HG02840 (cell line): ENCODE results near the gene ZFAND6.
"Not testable (repeated sequence)": the region's sequence is repeated elsewhere in the genome, so short reads cannot be mapped to it uniquely, and the experiment has no call there.

ENCODE experiments used
- ATAC-seq: cut with Tn5 transposase; IDR thresholded peaks from one replicate; pipeline ENCODE4 v1.9.1; 2021; ENCODE audit warnings: mild to moderate bottlenecking, moderate library complexity, moderate number of reproducible peaks; ENCODE audit not compliant: unreplicated experiment, low FRiP score

ZFAND6 gene

DNA sequence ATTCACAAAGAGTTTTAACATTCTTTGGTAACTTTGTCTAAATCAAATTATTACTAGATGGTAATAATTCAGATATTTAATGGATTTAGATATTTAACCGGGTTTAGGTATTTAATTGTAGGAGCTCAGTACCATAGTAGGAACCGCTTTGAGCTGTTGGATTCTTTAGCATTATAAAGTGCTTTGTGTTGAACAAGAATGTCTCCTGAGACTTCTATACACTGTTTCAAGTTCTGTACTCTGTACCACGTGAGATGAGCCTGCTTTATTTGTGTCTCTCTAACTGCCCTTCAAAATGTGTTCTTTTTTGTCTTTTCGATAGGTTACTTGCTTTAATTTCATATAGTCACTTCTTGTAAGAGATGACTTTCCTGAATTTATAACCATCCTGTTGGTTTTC lies 36.0 kb downstream of the ZFAND6 start:
- ATAC-seq = no peak

- ATAC-seq = no peak
These were observed 36.5 kb downstream of the ZFAND6 start for GRCh38 chr15:80095969-80096368.

DNA sequence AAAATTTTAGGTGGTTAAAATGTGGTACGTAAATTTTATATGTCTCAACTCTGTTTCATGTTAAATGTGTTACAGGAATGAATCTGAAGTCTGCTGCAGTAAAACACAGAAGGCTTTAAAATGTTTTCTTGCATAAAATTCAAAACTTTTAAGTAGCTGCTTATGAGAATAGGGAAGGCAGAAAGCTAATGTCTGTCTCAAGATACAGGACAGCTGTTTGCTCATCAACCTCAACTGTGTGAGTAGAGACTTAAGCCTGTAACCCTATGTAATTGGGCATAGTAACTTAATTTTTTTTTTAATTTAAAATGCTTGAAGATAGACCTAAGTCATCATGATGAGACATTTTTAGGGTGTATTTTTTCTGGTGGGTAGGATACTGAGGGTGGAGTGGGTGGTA lies 38.9 kb downstream of the ZFAND6 start:
- ATAC-seq = no peak

- ATAC-seq = no peak
These were observed 39.8 kb downstream of the ZFAND6 start for GRCh38 chr15:80099241-80099640.

- not testable (repeated sequence) for ATAC-seq
These were observed 40.2 kb downstream of the ZFAND6 start for GRCh38 chr15:80099662-80100061.

DNA sequence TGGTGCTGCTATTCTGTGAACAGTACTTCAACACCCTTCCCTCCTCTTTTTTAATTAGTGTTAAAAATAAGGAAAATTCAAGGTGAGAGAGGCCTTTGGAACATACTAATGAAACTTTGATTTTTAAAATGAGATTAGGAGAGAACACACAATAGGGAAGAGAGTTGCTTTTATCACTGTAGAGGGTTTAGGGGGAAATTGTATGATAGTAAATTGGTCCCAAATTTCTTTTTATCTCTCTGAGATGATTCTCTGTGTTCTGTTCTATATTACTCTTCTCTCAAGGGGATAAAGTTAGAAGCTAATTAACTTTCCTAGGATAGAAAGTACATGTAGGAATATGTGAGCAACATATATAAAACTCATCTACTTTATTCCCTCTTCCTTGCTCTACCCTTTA lies 40.8 kb downstream of the ZFAND6 start:
- ATAC-seq = no peak

DNA sequence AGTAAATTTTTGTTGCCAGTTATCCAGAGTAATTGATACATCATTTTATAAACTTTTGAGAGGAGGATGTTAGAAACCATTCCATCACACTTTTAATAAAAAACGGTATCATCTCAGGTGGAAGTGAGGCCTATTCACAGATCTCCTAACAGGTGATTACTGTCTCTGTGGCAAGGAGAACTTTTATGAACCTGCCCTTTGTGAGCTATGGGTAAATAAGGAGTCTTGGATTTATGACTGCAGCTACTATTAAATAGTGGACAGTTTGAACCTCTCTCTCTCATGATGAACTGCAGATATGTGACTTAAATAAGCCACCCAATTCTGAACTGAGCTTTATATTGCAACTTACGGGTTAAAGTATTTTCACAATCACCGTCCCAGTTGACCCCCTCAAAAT lies 45.7 kb downstream of the ZFAND6 start:
- ATAC-seq = no peak

- ATAC-seq = no peak
These were observed 46.1 kb downstream of the ZFAND6 start for GRCh38 chr15:80105595-80105994.

DNA sequence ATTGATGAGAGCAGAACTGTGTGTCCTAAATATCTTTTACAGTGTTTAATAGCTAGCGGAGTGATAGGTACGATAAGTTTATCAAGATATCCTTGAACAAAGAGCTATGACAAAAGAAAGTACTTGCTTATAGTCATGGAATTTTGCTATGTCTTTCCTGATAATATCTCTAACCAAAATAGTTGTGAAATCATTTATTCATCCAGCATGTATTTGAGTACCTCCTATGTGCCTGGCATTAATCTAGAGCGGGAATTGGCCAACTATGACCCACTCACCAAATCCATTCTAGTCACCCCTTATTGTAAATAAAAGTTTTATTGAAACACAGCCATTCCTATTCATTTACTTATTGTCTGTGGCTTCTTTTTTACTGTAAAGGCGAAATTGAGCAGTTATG lies 46.6 kb downstream of the ZFAND6 start:
- no peak for ATAC-seq

DNA sequence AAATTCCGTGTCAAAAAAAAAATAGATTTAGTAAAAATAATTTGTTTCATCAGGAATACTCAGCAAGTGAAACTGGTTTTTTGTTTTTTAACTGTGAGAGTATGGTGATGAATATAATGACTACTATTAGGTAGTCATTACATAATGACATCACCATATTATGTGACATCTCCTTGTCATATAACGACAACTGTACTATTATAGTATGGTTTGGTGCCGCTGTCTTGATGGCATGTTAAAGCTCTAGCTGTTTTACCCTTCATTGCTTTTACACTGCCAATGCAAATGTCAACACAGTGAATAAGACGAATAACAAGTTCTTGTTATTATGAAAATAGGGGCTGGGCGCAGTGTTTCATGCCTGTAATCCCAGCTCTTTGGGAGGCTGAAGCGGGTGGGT lies 47.7 kb downstream of the ZFAND6 start:
- no peak for ATAC-seq

DNA sequence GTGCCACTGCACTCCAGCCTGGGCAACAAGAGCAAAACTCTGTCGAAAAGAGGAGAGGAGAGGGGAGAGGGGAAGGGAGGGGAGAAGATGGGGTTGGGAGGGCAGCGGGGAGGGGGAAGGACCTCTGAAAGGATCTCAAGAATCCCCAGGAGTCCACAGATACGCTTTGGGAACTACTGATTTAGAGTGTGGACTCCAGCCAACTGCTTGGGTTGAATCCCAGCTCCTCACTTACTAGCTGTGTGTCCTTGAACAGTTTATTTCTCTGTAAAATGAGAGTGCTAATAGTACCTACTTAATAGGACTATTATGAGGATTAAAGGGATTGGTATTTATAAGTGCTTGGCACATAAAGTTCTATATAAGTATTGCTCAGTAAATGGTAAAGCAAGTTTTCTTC lies 48.3 kb downstream of the ZFAND6 start:
- no peak for ATAC-seq

DNA sequence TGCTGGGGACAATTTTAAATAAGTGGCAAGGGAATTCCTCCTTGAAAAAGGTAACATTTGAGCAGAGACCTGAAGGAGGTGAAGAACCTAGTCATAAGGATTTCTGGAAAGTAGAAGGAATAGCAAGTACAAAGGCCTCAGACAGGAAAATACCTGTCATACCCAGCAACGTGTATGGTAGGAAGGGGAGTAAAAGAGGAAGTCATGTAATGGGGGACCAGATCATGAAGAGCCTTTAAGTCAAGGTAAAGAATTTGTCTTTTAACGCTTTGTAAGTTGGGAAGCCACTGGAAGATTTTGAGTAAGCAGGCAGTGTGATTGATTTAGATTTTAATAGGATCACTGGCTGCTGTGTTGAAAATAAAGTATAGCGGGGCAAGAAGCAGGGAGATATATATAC lies 49.9 kb downstream of the ZFAND6 start:
- ATAC-seq = no peak

- no peak for ATAC-seq
These were observed 51.4 kb downstream of the ZFAND6 start for GRCh38 chr15:80110920-80111319.

DNA sequence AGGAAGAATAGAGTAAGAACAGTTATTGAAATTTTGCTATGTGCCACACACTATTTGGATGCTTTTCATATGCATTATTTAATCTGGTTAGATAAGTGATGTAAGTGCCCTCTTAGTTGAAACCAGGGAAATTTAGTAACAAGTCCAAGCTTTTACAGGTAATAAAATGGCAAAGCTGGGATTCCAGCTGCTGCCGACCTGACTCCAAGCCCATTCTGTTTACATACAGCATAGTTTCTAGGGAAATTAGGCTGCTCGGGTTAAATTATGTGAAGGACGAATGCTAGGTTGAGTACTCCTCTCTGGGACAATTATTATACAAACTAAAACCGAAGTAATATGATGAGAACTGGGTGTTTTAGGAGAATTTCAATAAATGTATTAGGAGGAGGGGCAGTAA lies 54.6 kb downstream of the ZFAND6 start:
- ATAC-seq = no peak

GRCh38 chr15:80115021-80115420 lies 55.5 kb downstream of the ZFAND6 start:
- ATAC-seq = no peak

DNA sequence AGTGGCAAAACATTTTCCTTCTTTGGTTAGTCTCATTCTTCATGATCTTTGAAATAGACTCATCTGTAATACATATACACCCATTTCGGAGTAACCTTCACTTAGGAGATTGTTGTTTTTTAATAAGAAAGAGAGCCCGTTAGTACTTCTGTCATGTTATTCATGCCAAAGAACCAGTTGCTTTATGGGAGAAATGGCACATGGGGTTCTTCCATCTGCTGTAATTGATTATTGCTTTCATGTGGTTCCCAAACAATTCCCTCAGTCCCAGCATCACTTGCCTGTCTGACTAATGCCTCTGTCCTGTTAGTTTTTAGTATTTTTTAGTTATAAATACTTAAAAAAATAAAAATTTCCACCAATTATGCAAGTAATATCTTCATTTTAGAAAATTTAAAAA lies 59.5 kb downstream of the ZFAND6 start:
- no peak for ATAC-seq

- no peak for ATAC-seq
These were observed 61.2 kb downstream of the ZFAND6 start for GRCh38 chr15:80120636-80121035.

DNA sequence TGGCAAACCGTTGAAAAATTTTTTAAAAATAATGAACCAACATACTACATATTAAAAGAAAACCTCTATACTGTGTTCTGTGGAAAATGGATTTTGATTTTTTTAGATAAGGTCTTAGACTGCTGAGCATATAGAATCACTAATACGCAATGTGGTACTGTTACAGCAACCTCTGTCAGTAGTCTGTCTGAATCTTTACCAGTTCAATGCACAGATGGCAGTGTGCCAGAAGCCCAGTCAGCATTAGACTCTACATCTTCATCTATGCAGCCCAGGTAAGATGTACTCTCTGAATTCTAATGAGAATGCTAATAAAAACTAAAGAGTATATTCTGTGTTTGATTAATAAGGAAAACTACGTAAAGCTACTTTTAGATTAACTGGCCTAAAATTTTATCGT lies 62.1 kb downstream of the ZFAND6 start:
- no peak for ATAC-seq

DNA sequence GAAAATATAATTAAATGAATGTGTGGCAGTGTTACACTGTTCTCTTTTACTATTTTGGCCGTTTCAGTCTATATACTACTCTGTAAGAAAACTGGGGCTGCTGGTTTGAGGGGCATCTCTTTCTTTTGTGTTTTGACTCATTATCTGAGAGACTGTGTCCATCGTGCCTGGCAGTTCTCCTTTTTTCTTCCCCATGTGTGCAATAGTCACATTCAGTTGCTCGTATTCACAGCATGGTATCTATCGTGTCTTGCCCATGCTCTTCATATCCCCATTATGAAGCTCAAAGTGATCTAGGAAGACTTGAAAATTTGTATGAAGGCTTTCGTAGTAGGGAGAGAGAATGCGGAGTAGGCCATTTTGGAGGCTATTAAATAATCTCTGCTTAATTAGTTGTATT lies 63.6 kb downstream of the ZFAND6 start:
- no peak for ATAC-seq

DNA sequence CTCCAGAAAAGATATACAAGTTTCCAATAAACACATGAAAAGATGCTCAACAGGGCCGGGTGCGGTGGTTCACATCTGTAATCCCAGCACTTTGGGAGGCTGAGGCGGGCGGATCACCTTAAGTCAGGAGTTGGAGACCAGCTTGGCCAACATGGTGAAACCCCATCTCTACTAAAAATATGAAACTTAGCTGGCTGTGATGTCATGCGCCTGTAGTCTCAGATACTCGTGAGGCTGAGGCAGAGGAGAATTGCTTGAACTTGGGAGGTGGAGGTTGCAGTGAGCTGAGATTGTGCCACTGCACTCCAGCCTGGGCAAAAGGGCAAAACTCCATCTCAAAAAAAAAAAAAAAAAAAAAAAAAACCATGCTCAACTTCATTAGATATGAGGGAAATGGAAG lies 67.8 kb downstream of the ZFAND6 start:
- not testable (repeated sequence) for ATAC-seq

- no peak for ATAC-seq
These were observed 68.4 kb downstream of the ZFAND6 start for GRCh38 chr15:80127911-80128310.

DNA sequence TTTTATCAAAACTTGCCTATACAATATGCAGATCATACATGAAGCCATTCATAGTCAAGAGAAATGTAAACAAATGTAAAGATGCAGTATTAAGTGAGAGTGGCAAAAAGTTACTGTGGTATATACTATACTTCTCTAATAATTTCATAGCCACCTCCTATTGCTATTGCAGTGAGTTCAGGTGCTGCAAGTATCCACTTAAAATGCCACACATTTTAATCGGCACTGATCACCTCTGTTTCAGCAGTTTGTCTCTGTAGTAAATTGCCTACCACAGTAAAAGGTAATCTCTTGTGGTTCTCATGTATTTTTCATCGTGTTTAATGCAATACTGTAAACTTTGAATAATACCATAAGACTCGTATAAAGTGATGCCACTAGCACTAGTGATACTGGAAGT lies 72.9 kb downstream of the ZFAND6 start:
- no peak for ATAC-seq

DNA sequence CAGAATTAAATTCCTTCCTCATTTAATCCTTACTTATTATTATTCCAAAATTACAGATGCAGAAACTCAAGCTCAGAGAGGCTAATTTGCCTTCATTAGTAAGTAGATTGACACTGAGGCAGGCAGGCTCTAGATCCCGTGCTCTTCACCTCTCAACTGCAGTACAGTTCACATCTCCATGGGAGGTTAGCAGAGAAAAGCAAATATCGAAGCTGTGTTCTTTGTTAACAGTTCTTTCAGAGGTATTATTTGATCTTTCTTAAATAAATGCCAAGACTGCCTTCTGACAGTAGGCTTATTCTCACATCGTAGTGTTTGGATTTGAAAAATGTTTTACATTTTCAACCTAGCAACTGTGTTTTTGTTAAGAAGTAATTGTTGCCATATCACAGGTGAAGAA lies 77.4 kb downstream of the ZFAND6 start:
- no peak for ATAC-seq

DNA sequence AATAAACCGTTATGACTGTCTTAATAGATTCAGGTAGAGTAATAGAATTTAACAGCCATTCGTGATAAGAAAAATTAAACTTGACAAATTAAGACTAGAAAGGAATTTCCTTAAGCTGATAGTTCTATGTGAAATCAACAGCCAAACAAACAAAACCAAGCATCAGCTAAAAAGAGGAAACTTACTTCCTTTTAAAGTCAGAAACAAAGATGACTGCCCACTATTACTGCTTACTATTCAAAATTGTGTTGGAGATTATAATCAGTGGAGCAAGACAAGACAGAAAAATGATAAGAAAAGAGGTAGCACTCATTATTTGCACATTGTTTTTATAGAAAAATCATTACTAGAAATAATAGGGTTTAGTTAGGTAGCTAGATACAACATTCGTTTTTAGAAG lies 79.5 kb downstream of the ZFAND6 start:
- no peak for ATAC-seq
